K562 (cell line): ENCODE measurements around the gene RAP1A. TPM values are rescaled to one million over a fixed set of nuclear protein-coding genes. Genes with fewer than 3 reads are reported as not detected.

Source experiments
- AFF4 ChIP-seq: sonication (generic); formaldehyde crosslinking; IDR thresholded peaks from 2 replicates; pipeline ENCODE4 v1.8.0; 2023; ENCODE audit warnings: mild to moderate bottlenecking, missing genetic modification reagents
- E2F5 ChIP-seq: sonication (generic); formaldehyde crosslinking; IDR thresholded peaks from 2 replicates; pipeline ENCODE4 v1.8.0; 2022; ENCODE audit warnings: mild to moderate bottlenecking, missing genetic modification reagents
- ETS1 ChIP-seq: conservative IDR thresholded peaks from 2 replicates; pipeline ENCODE4 v1.6.1; 2011; ENCODE audit warnings: low read depth, mild to moderate bottlenecking, low read length; ENCODE audit not compliant: control insufficient read depth
- HDAC8 ChIP-seq: fragments of 450-650 bp; IDR thresholded peaks from 2 replicates; pipeline ENCODE4 v1.6.1; 2016; ENCODE audit warnings: mild to moderate bottlenecking, missing genetic modification characterization, moderate library complexity, missing compliant biosample characterization
- MAFF ChIP-seq: IDR thresholded peaks from 2 replicates; pipeline ENCODE4 v1.6.1; 2012; ENCODE audit warnings: low read length, improper control_type of control experiment
- MED1 ChIP-seq: sonication (generic); formaldehyde crosslinking; IDR thresholded peaks from 2 replicates; pipeline ENCODE4 v1.8.1; 2023; ENCODE audit warnings: missing genetic modification reagents, borderline replicate concordance
- MEF2A ChIP-seq: IDR thresholded peaks from 2 replicates; pipeline ENCODE4 v1.6.1; 2011; ENCODE audit warnings: low read depth, mild to moderate bottlenecking, low read length, moderate library complexity; ENCODE audit not compliant: control insufficient read depth
- NFE2L1 ChIP-seq: fragments of 450-650 bp; IDR thresholded peaks from 2 replicates; pipeline ENCODE4 v1.6.1; 2016; ENCODE audit warnings: missing genetic modification characterization, low read depth, mild to moderate bottlenecking, missing compliant biosample characterization, moderate library complexity, borderline replicate concordance
- NUFIP1 ChIP-seq: fragments of 450-650 bp; IDR thresholded peaks from 2 replicates; pipeline ENCODE4 v1.6.1; 2018; ENCODE audit not compliant: partially characterized antibody
- PHB ChIP-seq: fragments of 250-450 bp; sonication (Bioruptor Pico); IDR thresholded peaks from 2 replicates; pipeline ENCODE4 v1.5.0; 2021
- POLR2AphosphoS2 ChIP-seq: IDR thresholded peaks from 2 replicates; pipeline ENCODE4 v1.6.1; 2012; ENCODE audit warnings: low read length, improper control_type of control experiment
- PURB ChIP-seq: sonication (generic); formaldehyde crosslinking; IDR thresholded peaks from 2 replicates; pipeline ENCODE4 v1.9.0; 2021; ENCODE audit warnings: low read depth, mild to moderate bottlenecking, missing genetic modification reagents
- RBM15 ChIP-seq: fragments of 200-400 bp; formaldehyde crosslinking; IDR thresholded peaks from 2 replicates; pipeline ENCODE4 v1.6.1; 2018; ENCODE audit warnings: mild to moderate bottlenecking, low read length, moderate library complexity; ENCODE audit not compliant: insufficient read depth
- RCOR1 ChIP-seq, 2 experiments: IDR thresholded peaks; 2 replicates each; pipeline ENCODE4 v1.6.1; 2012; ENCODE audit warnings: low read depth in 2 of 2, low read length in 2 of 2, borderline replicate concordance in 1 of 2, improper control_type of control experiment in 1 of 2
- RHOXF2B ChIP-seq: fragments of 250-450 bp; sonication (Bioruptor Pico); conservative IDR thresholded peaks from 2 replicates; pipeline ENCODE4 v1.5.1; 2021
- SNRNP70 ChIP-seq: fragments of 200-400 bp; formaldehyde crosslinking; optimal IDR thresholded peaks from 2 replicates; pipeline ENCODE3; 2017; ENCODE audit warnings: low read depth, low read length
- SP2 ChIP-seq: IDR thresholded peaks from 2 replicates; pipeline ENCODE4 v1.6.1; 2011; ENCODE audit warnings: mild to moderate bottlenecking, low read depth, low read length, moderate library complexity; ENCODE audit not compliant: poor library complexity, severe bottlenecking; ENCODE audit errors: extremely low read depth
- SPI1 ChIP-seq: IDR thresholded peaks from 2 replicates; pipeline ENCODE4 v1.6.1; 2011; ENCODE audit warnings: low read depth, low read length, control low read depth, borderline replicate concordance
- TRIM24 ChIP-seq, 2 experiments: fragments of 450-650 bp; IDR thresholded peaks; 2 replicates each; pipeline ENCODE4 v1.6.1; 2016
- ZBTB33 ChIP-seq: sonication (generic); formaldehyde crosslinking; IDR thresholded peaks from 2 replicates; pipeline ENCODE4 v1.8.1; 2023; ENCODE audit warnings: mild to moderate bottlenecking, missing genetic modification reagents
- ZNF133 ChIP-seq: fragments of 250-450 bp; sonication (Bioruptor Pico); IDR thresholded peaks from 2 replicates; pipeline ENCODE4 v1.4.0; 2020; ENCODE audit warnings: mild to moderate bottlenecking
- polyA plus RNA-seq, 8 experiments: library from polyadenylated mRNA; depleted of rRNA in 4 of 8; stranded (reverse) in 5 of 8; unstranded in 3 of 8; fragments of >200 nt; fragmentation: Nextera tagmentation in 2 of 8; fragmentation: Illumina TruSeq in 1 of 8; extraction: Ambion mirVana in 2 of 8; extraction: Trizol in 1 of 8; gene quantifications; 2 replicates each; pipeline versions ENCODE4 v1.2.1 to v1.2.3, GENCODE V29; 2011 to 2014; ENCODE audit warnings: inconsistent platforms in 1 of 8, missing spikeins in 1 of 8
- total RNA-seq, 7 experiments: library from RNA; depleted of rRNA in 6 of 7; stranded (reverse); fragments of >200 nt in 6 of 7; fragmentation: Illumina TruSeq in 2 of 7; extraction: Trizol in 2 of 7; gene quantifications; 2 replicates each; pipeline versions ENCODE4 v1.2.1 to v1.2.3, GENCODE V29; 2011 to 2021; ENCODE audit warnings: low replicate concordance in 1 of 7

The RAP1A gene
- total and polyA plus RNA-seq, 9 of the 15 experiments (the other 6 are each of a cell fraction or from before 2014, with no cell fraction given) = 13.4 to 86.2 (median 32.5) TPM

GRCh38 chr1:111739194-111739924 lies 119.8 kb downstream of the RAP1A start, which contains the start of gene INKA2 (continued):
- TF ChIP-seq ETS1 (no peak), HDAC8 (tag) (no peak), ZBTB33 (peak; percentile 86), ZNF133 (no peak), RCOR1 (IDR thresholded peaks at IDR 0.05; ENCODE audit: borderline replicate concordance in 1 of 2, low read depth in 2 of 2, low read length in 2 of 2) (peak in 1 of 2 experiments; percentile 41; a peak in 1 of 4 replicates), PHB (CRISPR knock-in tag) (no peak), E2F5 (CRISPR knock-in tag) (peak; percentile 98), MAFF (no peak), AFF4 (CRISPR knock-in tag) (peak; percentile 87), PURB (no peak), NFE2L1 (tag) (no peak), NUFIP1 (no peak), SP2 (no peak), POLR2AphosphoS2 (no peak), MED1 (no peak), SPI1 (no peak), SNRNP70 (no peak), RBM15 (no peak), TRIM24 (IDR thresholded peaks at IDR 0.05) (no peak), MEF2A (no peak), RHOXF2B (CRISPR knock-in tag) (no peak)
